Fibroblast of villous mesenchyme (primary cell): ENCODE results near the gene ZNF646. TPM values are rescaled to one million over a fixed set of nuclear protein-coding genes. Genes with fewer than 3 reads are reported as not detected.
"Not testable (repeated sequence)": the region's sequence is repeated elsewhere in the genome, so short reads cannot be mapped to it uniquely, and the experiment has no call there.

ENCODE experiments used
- DNase-seq: peaks from one replicate; pipeline ENCODE4 v3.0.0-alpha.2; 2010; ENCODE audit warnings: low read depth
- H3K4me3 ChIP-seq: 2 replicates; pipeline ENCODE4 v1.5.1; 2011; ENCODE audit warnings: low read depth, mild to moderate bottlenecking, low read length
- total RNA-seq: library from RNA; depleted of rRNA; stranded (reverse); fragments of >200 nt; gene quantifications from 2 replicates; pipeline ENCODE4 v1.2.3, GENCODE V29; 2012
- TF ChIP-seq, protein P1 (sequence below): IDR thresholded peaks from 2 replicates; pipeline ENCODE4 v1.5.1; 2012; ENCODE audit warnings: low read depth, mild to moderate bottlenecking, low read length; ENCODE audit not compliant: insufficient read depth

ZNF646 gene
- total RNA-seq, 1 donor: 13.4 TPM

GRCh38 chr16:31094424-31095120 is 20.4 kb downstream of the ZNF646 start, which contains the start of gene VKORC1:
Gene VKORC1 (minus strand): TSS chr16:31094797. CDS start chr16:31094729, 68 bp downstream.
- TF ChIP-seq, protein P1, sequence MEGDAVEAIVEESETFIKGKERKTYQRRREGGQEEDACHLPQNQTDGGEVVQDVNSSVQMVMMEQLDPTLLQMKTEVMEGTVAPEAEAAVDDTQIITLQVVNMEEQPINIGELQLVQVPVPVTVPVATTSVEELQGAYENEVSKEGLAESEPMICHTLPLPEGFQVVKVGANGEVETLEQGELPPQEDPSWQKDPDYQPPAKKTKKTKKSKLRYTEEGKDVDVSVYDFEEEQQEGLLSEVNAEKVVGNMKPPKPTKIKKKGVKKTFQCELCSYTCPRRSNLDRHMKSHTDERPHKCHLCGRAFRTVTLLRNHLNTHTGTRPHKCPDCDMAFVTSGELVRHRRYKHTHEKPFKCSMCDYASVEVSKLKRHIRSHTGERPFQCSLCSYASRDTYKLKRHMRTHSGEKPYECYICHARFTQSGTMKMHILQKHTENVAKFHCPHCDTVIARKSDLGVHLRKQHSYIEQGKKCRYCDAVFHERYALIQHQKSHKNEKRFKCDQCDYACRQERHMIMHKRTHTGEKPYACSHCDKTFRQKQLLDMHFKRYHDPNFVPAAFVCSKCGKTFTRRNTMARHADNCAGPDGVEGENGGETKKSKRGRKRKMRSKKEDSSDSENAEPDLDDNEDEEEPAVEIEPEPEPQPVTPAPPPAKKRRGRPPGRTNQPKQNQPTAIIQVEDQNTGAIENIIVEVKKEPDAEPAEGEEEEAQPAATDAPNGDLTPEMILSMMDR: no peak
- DNase-seq: peak; percentile 98
- H3K4me3 ChIP-seq: peak within 1 kb of the TSS; percentile 74

- peak; percentile 34 for DNase-seq
- TF ChIP-seq, protein P1: no peak
- no peak overlapping the region for H3K4me3 ChIP-seq
Measured at GRCh38 chr16:31099860-31100638, 25.8 kb downstream of the ZNF646 start.

GRCh38 chr16:31100876-31101641 is 26.8 kb downstream of the ZNF646 start:
- DNase-seq: peak; percentile 37
- not testable (repeated sequence) for H3K4me3 ChIP-seq

DNA sequence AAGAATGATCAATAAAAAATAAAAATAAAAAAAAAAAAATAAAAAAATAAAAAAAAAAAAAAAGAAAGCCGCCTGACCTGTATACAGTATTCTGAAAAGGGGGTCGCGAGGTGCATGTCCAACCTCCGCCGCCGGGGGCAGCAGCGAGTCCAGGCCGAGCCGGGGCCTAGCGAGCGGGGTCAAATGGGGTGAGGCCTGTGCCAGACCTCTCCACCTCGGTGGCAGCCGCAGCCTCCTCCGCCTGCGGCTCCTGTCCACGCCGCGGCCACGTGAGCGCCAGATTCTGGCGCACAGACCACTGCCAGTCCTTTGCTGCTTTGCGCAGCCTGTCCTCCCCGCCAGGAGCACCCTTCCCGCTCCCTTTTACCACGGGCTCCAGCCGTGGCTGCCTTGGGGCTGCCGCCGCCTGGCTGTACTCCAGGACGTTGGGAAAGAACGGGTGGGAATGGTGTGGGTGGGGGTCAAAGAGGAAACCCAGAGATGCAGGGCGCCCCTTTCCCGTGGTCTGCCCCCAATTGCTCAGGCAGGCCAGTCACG is 31.5 kb downstream of the ZNF646 start:
- peak; percentile 90 for DNase-seq
- H3K4me3 ChIP-seq: no peak overlapping the region
- TF ChIP-seq, protein P1: peak; percentile 77

GRCh38 chr16:31106509-31107464 is 32.6 kb downstream of the ZNF646 start:
- no peak overlapping the region for H3K4me3 ChIP-seq
- no peak for DNase-seq
- TF ChIP-seq, protein P1: no peak

GRCh38 chr16:31107465-31107867 is 33.2 kb downstream of the ZNF646 start:
- H3K4me3 ChIP-seq: no peak overlapping the region
- TF ChIP-seq, protein P1: no peak

More at GRCh38 chr16:31107465-31107867, 33.2 kb downstream of the ZNF646 start:
- DNase-seq: no peak
